ENCODE results near the gene SSRP1.
"Not testable (repeated sequence)": the region's sequence is repeated elsewhere in the genome, so short reads cannot be mapped to it uniquely, and the experiment has no call there.

SSRP1 gene

GRCh38 chr11:57368106-57368844 lies 32.6 kb upstream of the SSRP1 start:
- no peak overlapping the region for H3K4me3 ChIP-seq (ENCODE audit: control insufficient read depth, low read depth, low read length)
- no peak for DNase-seq (ENCODE audit: low read depth)
- no peak for TF ChIP-seq CTCF (IDR thresholded peaks at IDR 0.05; ENCODE audit: control insufficient read depth, insufficient read depth, low read depth, low read length, missing control alignments)

- no peak for DNase-seq (ENCODE audit: low read depth)
- no peak for TF ChIP-seq CTCF (IDR thresholded peaks at IDR 0.05; ENCODE audit: control insufficient read depth, insufficient read depth, low read depth, low read length, missing control alignments)
- H3K4me3 ChIP-seq (ENCODE audit: control insufficient read depth, low read depth, low read length): no peak overlapping the region
Measured at GRCh38 chr11:57364851-57365660, 29.4 kb upstream of the SSRP1 start.

GRCh38 chr11:57363131-57364080 lies 27.7 kb upstream of the SSRP1 start:
- no peak overlapping the region for H3K4me3 ChIP-seq (ENCODE audit: control insufficient read depth, low read depth, low read length)
- TF ChIP-seq CTCF (IDR thresholded peaks at IDR 0.05; ENCODE audit: control insufficient read depth, insufficient read depth, low read depth, low read length, missing control alignments): no peak
- DNase-seq (ENCODE audit: low read depth): no peak

GRCh38 chr11:57361926-57362325 lies 26.2 kb upstream of the SSRP1 start:
- no peak overlapping the region for H3K4me3 ChIP-seq (ENCODE audit: control insufficient read depth, low read depth, low read length)
- no peak for TF ChIP-seq CTCF (IDR thresholded peaks at IDR 0.05; ENCODE audit: control insufficient read depth, insufficient read depth, low read depth, low read length, missing control alignments)
- DNase-seq (ENCODE audit: low read depth): no peak

GRCh38 chr11:57361420-57361819 lies 25.7 kb upstream of the SSRP1 start:
- H3K4me3 ChIP-seq (ENCODE audit: control insufficient read depth, low read depth, low read length); DNase-seq (ENCODE audit: low read depth): not testable (repeated sequence)

- TF ChIP-seq CTCF (IDR thresholded peaks at IDR 0.05; ENCODE audit: control insufficient read depth, insufficient read depth, low read depth, low read length, missing control alignments): no peak
- no peak for DNase-seq (ENCODE audit: low read depth)
- no peak overlapping the region for H3K4me3 ChIP-seq (ENCODE audit: control insufficient read depth, low read depth, low read length)
Measured at GRCh38 chr11:57360991-57361390, 25.3 kb upstream of the SSRP1 start.

All from AG09309 (cell line).